Tibial artery (tissue), 4 donors: ENCODE measurements around the gene PRTG.

Source experiments
- DNase-seq, 2 donors: peaks; one replicate each; pipeline ENCODE4 v3.0.0-alpha.2; 2019
- H3K27ac ChIP-seq, 2 donors: fragments of 200-600 bp; sonication (generic) in 1 of 2; 1 replicate in 1 of 2; 2 replicates in 1 of 2; pipeline ENCODE4 v1.5.1; 2018 to 2019; ENCODE audit warnings: mild to moderate bottlenecking in 1 of 2
- H3K27me3 ChIP-seq, 2 donors: fragments of 200-600 bp; sonication (generic) in 1 of 2; one replicate each; pipeline versions ENCODE4 v1.5.1 to v1.6.0; 2016 to 2019
- H3K36me3 ChIP-seq, 3 donors: fragments of 200-600 bp; sonication (generic) in 2 of 3; one replicate each; pipeline ENCODE4 v1.5.1; 2016 to 2019; ENCODE audit warnings: mild to moderate bottlenecking in 2 of 3
- H3K4me1 ChIP-seq, 4 donors: fragments of 200-600 bp; sonication (generic) in 2 of 4; 1 replicate in 3 of 4; 2 replicates in 1 of 4; pipeline ENCODE4 v1.5.1; 2016 to 2019
- H3K4me3 ChIP-seq, 2 donors: fragments of 200-600 bp; sonication (generic) in 1 of 2; 1 replicate in 1 of 2; 2 replicates in 1 of 2; pipeline ENCODE4 v1.5.1; 2018 to 2019; ENCODE audit warnings: mild to moderate bottlenecking in 2 of 2
- H3K9me3 ChIP-seq, 3 donors: fragments of 200-600 bp; sonication (generic) in 1 of 3; one replicate each; pipeline ENCODE4 v1.5.1; 2016 to 2019
- intact Hi-C: fragments of 100-400 bp; cut with DNase I; formaldehyde crosslinking; loops from one replicate; pipeline ENCODE4 v1.15.0; 2023; ENCODE audit warnings: low total_unique reads
- TF ChIP-seq, protein P1 (sequence below), 2 experiments: fragments of 200-600 bp in 1 of 2; fragments of 450-650 bp in 1 of 2; IDR thresholded peaks; one replicate each; pipeline ENCODE4 v1.5.1; 2017 to 2019; ENCODE audit warnings: antibody characterized with exemption in 2 of 2, mild to moderate bottlenecking in 1 of 2, moderate library complexity in 1 of 2

The PRTG gene

DNA sequence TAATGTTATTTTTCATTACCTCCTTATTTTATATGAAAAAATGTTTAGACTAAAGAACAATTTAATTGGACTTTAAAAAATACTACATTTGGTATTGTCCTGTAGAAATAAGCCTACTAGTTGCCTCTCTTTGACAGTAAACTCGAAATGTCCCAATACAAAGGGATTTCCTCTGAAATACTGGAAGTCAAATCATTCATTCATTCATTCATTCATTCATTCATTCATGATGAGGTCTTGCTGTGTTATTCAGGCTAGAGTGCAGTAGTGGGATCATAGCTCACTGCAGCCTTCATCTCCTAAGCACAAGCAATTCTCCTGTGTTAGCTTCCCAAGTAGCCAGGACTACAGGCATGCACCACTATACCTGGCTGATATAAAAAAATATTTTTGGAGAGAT lies 104.2 kb downstream of the PRTG start:
- no peak for DNase-seq
- TF ChIP-seq, protein P1, sequence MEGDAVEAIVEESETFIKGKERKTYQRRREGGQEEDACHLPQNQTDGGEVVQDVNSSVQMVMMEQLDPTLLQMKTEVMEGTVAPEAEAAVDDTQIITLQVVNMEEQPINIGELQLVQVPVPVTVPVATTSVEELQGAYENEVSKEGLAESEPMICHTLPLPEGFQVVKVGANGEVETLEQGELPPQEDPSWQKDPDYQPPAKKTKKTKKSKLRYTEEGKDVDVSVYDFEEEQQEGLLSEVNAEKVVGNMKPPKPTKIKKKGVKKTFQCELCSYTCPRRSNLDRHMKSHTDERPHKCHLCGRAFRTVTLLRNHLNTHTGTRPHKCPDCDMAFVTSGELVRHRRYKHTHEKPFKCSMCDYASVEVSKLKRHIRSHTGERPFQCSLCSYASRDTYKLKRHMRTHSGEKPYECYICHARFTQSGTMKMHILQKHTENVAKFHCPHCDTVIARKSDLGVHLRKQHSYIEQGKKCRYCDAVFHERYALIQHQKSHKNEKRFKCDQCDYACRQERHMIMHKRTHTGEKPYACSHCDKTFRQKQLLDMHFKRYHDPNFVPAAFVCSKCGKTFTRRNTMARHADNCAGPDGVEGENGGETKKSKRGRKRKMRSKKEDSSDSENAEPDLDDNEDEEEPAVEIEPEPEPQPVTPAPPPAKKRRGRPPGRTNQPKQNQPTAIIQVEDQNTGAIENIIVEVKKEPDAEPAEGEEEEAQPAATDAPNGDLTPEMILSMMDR (IDR thresholded peaks at IDR 0.05): no peak
- no peak overlapping the region for H3K4me3 ChIP-seq
- no peaks in the 10 kb centered on the region for H3K9me3 ChIP-seq
- no peaks in the 10 kb centered on the region for H3K4me1 ChIP-seq
- H3K27me3 ChIP-seq: no peaks in the 10 kb centered on the region
- no peaks in the 10 kb centered on the region for H3K36me3 ChIP-seq
- intact Hi-C loops: no loop called here
- H3K27ac ChIP-seq: no peak overlapping the region

DNA sequence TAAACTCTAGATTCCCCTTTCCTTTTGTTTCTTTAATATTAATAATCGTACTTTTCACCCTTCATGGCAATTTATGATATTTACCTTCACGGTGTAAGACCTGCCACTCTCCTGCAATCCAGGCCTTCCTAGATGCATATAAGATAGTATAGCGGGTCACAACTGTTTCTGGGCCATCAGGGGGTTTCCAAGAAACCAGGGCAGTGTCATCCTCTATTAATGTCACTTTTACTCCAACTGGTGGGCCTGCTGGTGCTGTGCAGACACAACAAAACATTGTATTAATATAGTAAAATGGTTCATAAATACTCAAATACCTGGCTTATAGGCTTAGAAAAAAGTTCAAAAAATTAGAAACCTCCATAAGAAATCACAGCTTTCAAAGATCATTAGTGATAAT lies 105.9 kb downstream of the PRTG start:
- TF ChIP-seq, protein P1 (IDR thresholded peaks at IDR 0.05): no peak
- no peak for DNase-seq
- no peak overlapping the region for H3K27ac ChIP-seq
- H3K9me3 ChIP-seq: no peaks in the 10 kb centered on the region
- H3K4me3 ChIP-seq: no peak overlapping the region
- H3K4me1 ChIP-seq: no peaks in the 10 kb centered on the region
- intact Hi-C loops: no loop called here
- H3K27me3 ChIP-seq: no peaks in the 10 kb centered on the region
- no peaks in the 10 kb centered on the region for H3K36me3 ChIP-seq

DNA sequence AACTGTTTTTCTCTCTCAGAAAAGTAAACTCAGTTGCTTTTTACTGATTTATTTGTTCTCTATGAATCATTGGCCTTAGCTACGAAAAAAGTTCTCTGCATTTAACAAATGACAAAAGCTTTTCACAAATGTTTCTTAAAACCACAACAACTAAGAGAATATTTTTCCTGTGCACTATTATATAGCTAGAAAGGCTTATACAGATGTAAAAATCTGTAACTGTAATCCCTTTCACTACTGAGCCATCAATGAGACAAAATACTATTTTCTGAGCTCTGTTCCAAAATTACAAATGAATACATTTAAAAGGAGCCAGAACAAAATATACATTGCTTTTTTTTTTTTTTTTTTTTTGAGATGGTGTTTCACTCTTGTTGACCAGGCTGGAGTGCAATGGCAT lies 109.2 kb downstream of the PRTG start:
- Histone ChIP-seq H3K4me1 (no peaks in the 10 kb centered on the region), H3K9me3 (no peaks in the 10 kb centered on the region), H3K36me3 (no peaks in the 10 kb centered on the region), H3K4me3 (no peak overlapping the region), H3K27me3 (no peaks in the 10 kb centered on the region), H3K27ac (no peak overlapping the region)
- no peak for DNase-seq
- intact Hi-C loops: no loop called here
- TF ChIP-seq, protein P1 (IDR thresholded peaks at IDR 0.05): no peak

DNA sequence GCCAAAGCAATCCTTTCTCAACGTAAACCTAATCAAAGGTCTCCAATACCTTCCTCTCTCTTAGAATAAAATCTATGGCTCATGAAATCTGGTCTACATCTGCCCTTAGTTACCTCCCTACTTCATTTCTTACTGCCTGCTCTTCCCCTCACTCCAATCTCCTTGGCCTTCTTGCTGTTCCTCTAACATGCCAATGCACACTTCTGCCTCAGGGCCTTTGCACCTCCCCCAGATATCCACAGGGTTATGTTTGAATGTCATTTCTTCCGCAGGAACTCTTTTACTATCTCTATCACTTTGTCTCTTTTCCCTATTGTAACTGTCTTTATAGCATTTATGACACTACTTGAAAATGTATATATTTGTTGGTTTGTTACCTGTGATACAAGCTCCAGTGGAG lies 110.5 kb downstream of the PRTG start:
- Histone ChIP-seq H3K27ac (no peak overlapping the region), H3K4me1 (no peaks in the 10 kb centered on the region), H3K9me3 (no peaks in the 10 kb centered on the region), H3K4me3 (no peak overlapping the region), H3K36me3 (no peaks in the 10 kb centered on the region), H3K27me3 (no peaks in the 10 kb centered on the region)
- intact Hi-C loops: no loop called here
- no peak for DNase-seq
- TF ChIP-seq, protein P1 (IDR thresholded peaks at IDR 0.05): no peak

DNA sequence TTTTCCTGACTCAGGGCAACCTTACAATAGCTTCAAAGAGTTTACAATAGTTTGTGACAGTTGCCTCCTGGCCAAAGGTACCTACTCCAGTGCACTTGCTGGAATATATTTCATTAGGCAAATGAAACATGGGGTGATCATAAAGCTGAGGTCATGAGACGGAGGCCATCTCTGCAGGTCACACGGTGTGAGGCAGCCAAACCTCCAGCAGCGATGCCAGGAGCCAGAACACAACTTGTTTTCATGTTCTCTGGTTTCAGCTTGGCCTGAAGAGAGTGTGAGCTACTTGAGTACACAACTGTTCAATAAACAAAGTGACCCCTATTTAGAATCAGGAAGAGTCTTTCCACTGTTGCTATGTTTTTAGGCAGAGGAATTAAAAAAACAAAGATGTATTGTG lies 112.1 kb downstream of the PRTG start:
- H3K4me1 ChIP-seq: no peaks in the 10 kb centered on the region
- no peak overlapping the region for H3K27ac ChIP-seq
- no peaks in the 10 kb centered on the region for H3K27me3 ChIP-seq
- intact Hi-C loops: no loop called here
- no peaks in the 10 kb centered on the region for H3K9me3 ChIP-seq
- TF ChIP-seq, protein P1 (IDR thresholded peaks at IDR 0.05): no peak
- DNase-seq: no peak
- H3K4me3 ChIP-seq: no peak overlapping the region
- H3K36me3 ChIP-seq: no peaks in the 10 kb centered on the region

DNA sequence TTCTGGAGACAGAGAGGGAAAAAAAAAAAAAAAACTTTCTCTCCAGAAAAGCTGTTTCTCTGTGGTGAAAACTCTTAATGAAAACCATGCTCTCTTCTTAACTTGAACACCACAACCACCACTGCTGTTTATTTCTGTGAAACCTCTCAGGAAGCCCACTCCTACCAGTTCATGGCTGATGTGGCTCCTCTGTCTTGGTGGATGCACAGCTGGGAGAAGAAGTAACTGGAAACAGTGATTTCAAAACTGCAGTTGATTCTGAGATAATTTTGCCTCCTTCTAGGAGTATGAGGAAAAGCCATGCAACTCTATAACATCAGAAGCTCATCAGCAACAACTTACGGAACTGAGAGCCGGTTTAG lies 114.6 kb downstream of the PRTG start:
- Histone ChIP-seq H3K9me3 (no peaks in the 10 kb centered on the region), H3K4me1 (no peaks in the 10 kb centered on the region), H3K4me3 (no peak overlapping the region), H3K27ac (no peak overlapping the region), H3K27me3 (no peaks in the 10 kb centered on the region), H3K36me3 (no peaks in the 10 kb centered on the region)
- intact Hi-C loops: no loop called here
- TF ChIP-seq, protein P1 (IDR thresholded peaks at IDR 0.05): no peak
- DNase-seq: no peak
